ENCODE measurements around the gene SIPA1L3.

GRCh38 chr19:38170334-38170733 lies 263.3 kb downstream of the SIPA1L3 start:
- TF ChIP-seq STAT1 (IDR thresholded peaks at IDR 0.05; ENCODE audit: unreplicated experiment), result no peak
- no peak for TF ChIP-seq ETS1 (IDR thresholded peaks at IDR 0.05)
- TF ChIP-seq CTCF (conservative IDR thresholded peaks at IDR 0.05; ENCODE audit: low read depth in 2 of 2), result no peak
- no peak for TF ChIP-seq EZH2phosphoT487 (IDR thresholded peaks at IDR 0.05; ENCODE audit: unreplicated experiment)
- no peak for TF ChIP-seq EZH2 (IDR thresholded peaks at IDR 0.05; ENCODE audit: low read depth, unreplicated experiment)
- no peak for TF ChIP-seq POLR2AphosphoS5 (IDR thresholded peaks at IDR 0.05; ENCODE audit: low read depth)

Measured in GM23338 (cell line).